HG03095 (cell line): ENCODE data around the gene COPS7A.
A peak's percentile ranks its signal among the peaks of the same experiment; 100 is the strongest.

Experiments used
- ATAC-seq: cut with Tn5 transposase; IDR thresholded peaks from one replicate; pipeline ENCODE4 v1.9.1; 2021; ENCODE audit warnings: moderate library complexity; ENCODE audit not compliant: unreplicated experiment

COPS7A gene

GRCh38 chr12:6768990-6769389, 45.1 kb downstream of the COPS7A start:
- ATAC-seq = no peak

- ATAC-seq = no peak
Observed at GRCh38 chr12:6769666-6770065, 45.8 kb downstream of the COPS7A start.

- no peak for ATAC-seq
Observed at GRCh38 chr12:6770094-6770493, 46.2 kb downstream of the COPS7A start.

GRCh38 chr12:6770600-6770999, 46.8 kb downstream of the COPS7A start:
- ATAC-seq = no peak

- no peak for ATAC-seq
Observed at GRCh38 chr12:6771091-6771495, 47.2 kb downstream of the COPS7A start.

GRCh38 chr12:6771509-6772330, 47.9 kb downstream of the COPS7A start:
- ATAC-seq = no peak

GRCh38 chr12:6772331-6772695, 48.5 kb downstream of the COPS7A start, which contains the start of gene LAG3:
Gene LAG3, plus strand, starts transcription at chr12:6772520. Its CDS starts 333 bp downstream, at chr12:6772853.
- ATAC-seq = no peak

- no peak for ATAC-seq
Observed at GRCh38 chr12:6772726-6773589, 49.1 kb downstream of the COPS7A start.

- ATAC-seq = no peak
Observed at GRCh38 chr12:6773590-6774351, 49.9 kb downstream of the COPS7A start.

GRCh38 chr12:6774499-6775062, 50.7 kb downstream of the COPS7A start:
- no peak for ATAC-seq

GRCh38 chr12:6775185-6776174, 51.6 kb downstream of the COPS7A start:
- ATAC-seq = no peak

GRCh38 chr12:6777386-6777785, 53.5 kb downstream of the COPS7A start:
- no peak for ATAC-seq

- no peak for ATAC-seq
Observed at GRCh38 chr12:6778217-6778573, 54.3 kb downstream of the COPS7A start.

GRCh38 chr12:6778574-6779550, 55.0 kb downstream of the COPS7A start:
- ATAC-seq = peak; percentile 76

- ATAC-seq = no peak
Observed at GRCh38 chr12:6779708-6780432, 56.0 kb downstream of the COPS7A start.

- ATAC-seq = no peak
Observed at GRCh38 chr12:6780573-6780972, 56.7 kb downstream of the COPS7A start.
